ENCODE measurements around the gene SGCA. TPM values are rescaled to one million over a fixed set of nuclear protein-coding genes. Genes with fewer than 3 reads are reported as not detected.

Gene SGCA
- total RNA-seq, 1 donor from 2014 or later: not detected

- Mint-ChIP-seq H3K27ac (ENCODE audit: unreplicated experiment) (no peak overlapping the region), H3K9me3 (ENCODE audit: unreplicated experiment) (no peaks in the 10 kb centered on the region), H3K4me1 (ENCODE audit: unreplicated experiment) (peaks cover 3% of the 10 kb centered on the region), H3K4me3 (ENCODE audit: unreplicated experiment) (no peak overlapping the region), H3K36me3 (ENCODE audit: low read depth, unreplicated experiment) (no peaks in the 10 kb centered on the region), H3K27me3 (ENCODE audit: unreplicated experiment) (peaks cover 6% of the 10 kb centered on the region)
- TF ChIP-seq, protein P1, sequence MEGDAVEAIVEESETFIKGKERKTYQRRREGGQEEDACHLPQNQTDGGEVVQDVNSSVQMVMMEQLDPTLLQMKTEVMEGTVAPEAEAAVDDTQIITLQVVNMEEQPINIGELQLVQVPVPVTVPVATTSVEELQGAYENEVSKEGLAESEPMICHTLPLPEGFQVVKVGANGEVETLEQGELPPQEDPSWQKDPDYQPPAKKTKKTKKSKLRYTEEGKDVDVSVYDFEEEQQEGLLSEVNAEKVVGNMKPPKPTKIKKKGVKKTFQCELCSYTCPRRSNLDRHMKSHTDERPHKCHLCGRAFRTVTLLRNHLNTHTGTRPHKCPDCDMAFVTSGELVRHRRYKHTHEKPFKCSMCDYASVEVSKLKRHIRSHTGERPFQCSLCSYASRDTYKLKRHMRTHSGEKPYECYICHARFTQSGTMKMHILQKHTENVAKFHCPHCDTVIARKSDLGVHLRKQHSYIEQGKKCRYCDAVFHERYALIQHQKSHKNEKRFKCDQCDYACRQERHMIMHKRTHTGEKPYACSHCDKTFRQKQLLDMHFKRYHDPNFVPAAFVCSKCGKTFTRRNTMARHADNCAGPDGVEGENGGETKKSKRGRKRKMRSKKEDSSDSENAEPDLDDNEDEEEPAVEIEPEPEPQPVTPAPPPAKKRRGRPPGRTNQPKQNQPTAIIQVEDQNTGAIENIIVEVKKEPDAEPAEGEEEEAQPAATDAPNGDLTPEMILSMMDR (IDR thresholded peaks at IDR 0.05; ENCODE audit: unreplicated experiment): no peak
- no peak for DNase-seq (ENCODE audit: low spot score)
These were observed 22.1 kb downstream of the SGCA start for GRCh38 chr17:50187751-50188530.

DNA sequence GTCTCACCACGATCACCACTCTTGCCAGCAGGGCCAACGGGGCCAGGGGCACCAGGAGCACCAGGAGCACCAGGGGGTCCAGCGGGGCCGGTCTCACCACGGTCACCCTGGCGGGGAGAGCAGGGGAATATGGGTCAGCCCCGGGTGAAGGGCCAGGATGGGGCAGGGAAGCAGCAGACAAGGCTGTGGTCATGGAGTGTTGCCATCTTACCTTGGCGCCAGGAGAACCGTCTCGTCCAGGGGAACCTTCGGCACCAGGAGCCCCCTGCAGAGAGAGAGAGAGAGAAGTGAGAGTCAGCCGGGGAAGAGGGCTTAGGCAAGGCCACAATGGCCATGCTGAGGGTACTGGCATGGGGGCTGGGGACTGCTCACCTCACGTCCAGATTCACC lies 22.7 kb downstream of the SGCA start:
- Mint-ChIP-seq H3K4me1 (ENCODE audit: unreplicated experiment) (peaks cover 2% of the 10 kb centered on the region), H3K27ac (ENCODE audit: unreplicated experiment) (no peak overlapping the region), H3K4me3 (ENCODE audit: unreplicated experiment) (no peak overlapping the region), H3K27me3 (ENCODE audit: unreplicated experiment) (peaks cover 6% of the 10 kb centered on the region), H3K9me3 (ENCODE audit: unreplicated experiment) (no peaks in the 10 kb centered on the region), H3K36me3 (ENCODE audit: low read depth, unreplicated experiment) (no peaks in the 10 kb centered on the region)
- DNase-seq (ENCODE audit: low spot score): no peak
- TF ChIP-seq, protein P1 (IDR thresholded peaks at IDR 0.05; ENCODE audit: unreplicated experiment): no peak

DNA sequence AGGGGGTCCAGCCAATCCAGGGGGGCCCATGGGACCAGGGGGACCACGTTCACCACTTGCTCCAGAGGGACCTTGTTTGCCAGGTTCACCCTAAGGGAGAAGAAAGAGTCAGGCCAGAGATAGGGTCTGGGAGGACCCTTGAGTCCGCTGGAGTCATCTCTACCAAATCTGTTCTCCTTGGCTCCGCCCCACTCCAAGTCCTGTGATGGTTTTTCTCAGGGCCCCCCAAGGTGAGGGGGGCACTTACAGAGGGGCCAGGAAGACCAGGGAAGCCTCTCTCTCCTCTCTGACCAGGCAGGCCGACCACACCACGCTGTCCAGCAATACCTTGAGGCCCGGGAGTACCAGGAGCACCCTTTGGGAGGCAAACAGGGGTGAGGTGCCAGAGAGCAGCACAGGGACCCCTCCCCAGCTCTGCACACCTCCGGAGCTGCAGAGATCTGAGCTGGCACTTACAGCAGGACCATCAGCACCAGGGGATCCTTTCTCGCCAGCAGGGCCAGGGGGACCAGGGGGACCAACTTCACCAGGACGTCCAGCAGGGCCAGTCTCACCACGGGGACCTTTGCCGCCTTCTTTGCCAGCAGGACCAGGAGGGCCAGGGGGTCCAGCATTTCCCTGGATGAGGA lies 23.2 kb downstream of the SGCA start:
- H3K27ac Mint-ChIP-seq (ENCODE audit: unreplicated experiment): no peak overlapping the region
- no peak overlapping the region for H3K4me3 Mint-ChIP-seq (ENCODE audit: unreplicated experiment)
- no peaks in the 10 kb centered on the region for H3K4me1 Mint-ChIP-seq (ENCODE audit: unreplicated experiment)
- H3K9me3 Mint-ChIP-seq (ENCODE audit: unreplicated experiment): no peaks in the 10 kb centered on the region
- no peaks in the 10 kb centered on the region for H3K36me3 Mint-ChIP-seq (ENCODE audit: low read depth, unreplicated experiment)
- TF ChIP-seq, protein P1 (IDR thresholded peaks at IDR 0.05; ENCODE audit: unreplicated experiment): no peak
- no peak for DNase-seq (ENCODE audit: low spot score)
- peaks cover 6% of the 10 kb centered on the region for H3K27me3 Mint-ChIP-seq (ENCODE audit: unreplicated experiment)

GRCh38 chr17:50189550-50190292 lies 23.9 kb downstream of the SGCA start:
- no peak overlapping the region for H3K4me3 Mint-ChIP-seq (ENCODE audit: unreplicated experiment)

More at GRCh38 chr17:50189550-50190292, 23.9 kb downstream of the SGCA start:
- DNase-seq (ENCODE audit: low spot score): no peak
- H3K27ac Mint-ChIP-seq (ENCODE audit: unreplicated experiment): no peak overlapping the region
- no peaks in the 10 kb centered on the region for H3K9me3 Mint-ChIP-seq (ENCODE audit: unreplicated experiment)
- TF ChIP-seq, protein P1 (IDR thresholded peaks at IDR 0.05; ENCODE audit: unreplicated experiment): no peak
- H3K27me3 Mint-ChIP-seq (ENCODE audit: unreplicated experiment): peaks cover 6% of the 10 kb centered on the region
- H3K4me1 Mint-ChIP-seq (ENCODE audit: unreplicated experiment): no peaks in the 10 kb centered on the region
- no peaks in the 10 kb centered on the region for H3K36me3 Mint-ChIP-seq (ENCODE audit: low read depth, unreplicated experiment)
